Prostate gland (tissue), 2 donors: ENCODE data around the gene MS4A6A. TPM values are rescaled to one million over a fixed set of nuclear protein-coding genes. Genes with fewer than 3 reads are reported as not detected.

Source experiments
- DNase-seq: peaks from one replicate; pipeline ENCODE4 v3.0.0-alpha.2; 2019; ENCODE audit warnings: low spot score
- H3K27ac ChIP-seq, 2 donors: fragments of 200-600 bp; sonication (generic); 2 replicates each; pipeline ENCODE4 v1.5.1; 2017 to 2019
- H3K27me3 ChIP-seq: fragments of 200-600 bp; sonication (generic); replicated peaks from 2 replicates; pipeline ENCODE4 v1.5.1; 2019; ENCODE audit not compliant: insufficient read depth
- H3K36me3 ChIP-seq, 2 donors: fragments of 200-600 bp; sonication (generic); 1 replicate in 1 of 2; 2 replicates in 1 of 2; pipeline versions ENCODE4 v1.5.1 to v1.8.1; 2017 to 2019
- H3K4me1 ChIP-seq: fragments of 200-600 bp; sonication (generic); replicated peaks from 2 replicates; pipeline ENCODE4 v1.5.1; 2019
- H3K4me3 ChIP-seq, 2 donors: fragments of 200-600 bp; sonication (generic); 2 replicates each; pipeline ENCODE4 v1.5.1; 2017 to 2019
- H3K9me3 ChIP-seq: fragments of 200-600 bp; sonication (generic); 2 replicates; pipeline ENCODE4 v1.5.1; 2017
- CTCF ChIP-seq, 4 experiments: fragments of 200-600 bp in 2 of 4; fragments of 450-650 bp in 2 of 4; sonication (generic) in 2 of 4; IDR thresholded peaks; 1 replicate in 3 of 4; 2 replicates in 1 of 4; pipeline ENCODE4 v1.5.1; 2016 to 2019; ENCODE audit warnings: antibody characterized with exemption in 4 of 4, mild to moderate bottlenecking in 2 of 4, moderate library complexity in 2 of 4
- POLR2A ChIP-seq: fragments of 450-650 bp; IDR thresholded peaks from one replicate; pipeline ENCODE4 v1.6.1; 2016; ENCODE audit warnings: antibody characterized with exemption, mild to moderate bottlenecking
- POLR2AphosphoS5 ChIP-seq: sonication (generic); formaldehyde crosslinking; IDR thresholded peaks from one replicate; pipeline ENCODE4 v1.6.1; 2017; ENCODE audit warnings: antibody characterized with exemption
- WGBS: methylation state at CpG from one replicate; pipeline ENCODE4 v1.1.5; 2018; 5-methylcytosine and 5-hydroxymethylcytosine counted together
- intact Hi-C: fragments of 100-400 bp; cut with DNase I; formaldehyde crosslinking; loops from one replicate; pipeline ENCODE4 v1.14.2; 2022
- total RNA-seq, 2 donors: library from RNA; depleted of rRNA; stranded (reverse); fragments of >200 nt; gene quantifications; one replicate each; pipeline ENCODE4 v1.1.0, GENCODE V29; 2016

MS4A6A gene
- 10 to 100 TPM; 13.4 to 44.1 TPM for total RNA-seq

GRCh38 chr11:60182541-60183330 is at the start of gene MS4A6A:
TSS of gene MS4A6A (minus strand) at chr11:60183083. CDS start at chr11:60181727, 1,356 bp downstream.
- no peak for DNase-seq
- no peak within 1 kb of the TSS for H3K4me3 ChIP-seq
- H3K27ac ChIP-seq = no peak within 1 kb of the TSS
- WGBS = 63% methylated on average over 10 of the region's 10 CpGs
- intact Hi-C loops = no loop called here
- H3K36me3 ChIP-seq = no peaks in the 10 kb centered on the region
- no peak for TF ChIP-seq POLR2AphosphoS5
- no peak for TF ChIP-seq POLR2A
- no peak for TF ChIP-seq CTCF (IDR thresholded peaks at IDR 0.05)
- H3K27me3 ChIP-seq = no peaks in the 10 kb centered on the region
- no peaks in the 10 kb centered on the region for H3K9me3 ChIP-seq
- no peaks in the 10 kb centered on the region for H3K4me1 ChIP-seq

DNA sequence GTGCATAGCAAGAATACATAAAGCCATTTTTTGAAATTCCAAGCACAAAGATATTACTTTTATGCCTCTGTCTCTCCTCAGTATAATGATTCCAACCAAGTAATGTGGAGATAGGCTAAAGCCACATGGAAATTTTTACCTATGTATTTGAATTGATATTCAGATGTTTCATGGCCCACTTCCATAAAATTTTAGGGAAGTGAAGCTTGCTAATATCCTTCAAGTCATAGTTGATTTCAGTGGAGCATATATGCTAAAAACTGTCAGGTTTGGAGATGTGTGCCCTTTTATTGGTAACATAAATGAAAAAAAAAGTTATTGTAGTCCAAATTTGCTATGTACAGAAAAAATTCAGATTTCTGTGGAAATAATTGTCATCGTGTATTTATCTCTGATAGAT is 47.8 kb upstream of the MS4A6A start:
- Histone ChIP-seq H3K36me3 (no peaks in the 10 kb centered on the region), H3K27ac (no peak overlapping the region), H3K9me3 (no peaks in the 10 kb centered on the region), H3K4me1 (no peaks in the 10 kb centered on the region), H3K27me3 (no peaks in the 10 kb centered on the region), H3K4me3 (no peak overlapping the region)
- DNase-seq = no peak
- 68% methylated on average over 1 of the region's 1 CpG for WGBS
- intact Hi-C loops = no loop called here
- TF ChIP-seq POLR2AphosphoS5 (no peak), POLR2A (no peak), CTCF (IDR thresholded peaks at IDR 0.05) (no peak)

GRCh38 chr11:60222141-60222540 is 39.3 kb upstream of the MS4A6A start:
- no peak for DNase-seq
- WGBS = 72% methylated on average over 4 of the region's 4 CpGs
- H3K4me1 ChIP-seq = no peaks in the 10 kb centered on the region

DNA sequence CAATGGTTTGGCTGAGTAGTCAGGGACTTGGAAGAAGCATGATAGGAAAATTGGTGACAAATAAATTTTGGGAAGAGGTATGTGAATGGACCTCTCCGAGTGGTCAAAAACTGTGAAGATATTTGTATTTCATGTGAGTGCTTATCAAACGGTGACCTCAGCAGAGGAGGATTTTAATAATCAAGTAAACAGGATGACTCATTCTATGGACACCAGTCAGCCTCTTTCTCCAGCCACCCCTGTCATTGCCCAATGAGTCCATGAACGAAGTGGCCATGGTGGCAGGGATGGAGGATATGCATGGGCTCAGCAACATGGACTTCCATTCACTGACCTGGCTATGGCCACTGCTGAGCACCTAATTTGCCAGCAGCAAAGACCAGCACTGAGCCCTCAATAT is 38.8 kb upstream of the MS4A6A start:
- no peaks in the 10 kb centered on the region for H3K27me3 ChIP-seq
- H3K36me3 ChIP-seq = no peaks in the 10 kb centered on the region
- no peak for DNase-seq
- H3K4me1 ChIP-seq = no peaks in the 10 kb centered on the region
- intact Hi-C loops = no loop called here
- no peak for TF ChIP-seq CTCF (IDR thresholded peaks at IDR 0.05)
- TF ChIP-seq POLR2AphosphoS5 = no peak
- TF ChIP-seq POLR2A = no peak
- WGBS = 70% methylated on average over 3 of the region's 3 CpGs
- no peak overlapping the region for H3K27ac ChIP-seq
- no peak overlapping the region for H3K4me3 ChIP-seq
- no peaks in the 10 kb centered on the region for H3K9me3 ChIP-seq

More at GRCh38 chr11:60222141-60222540, 39.3 kb upstream of the MS4A6A start:
- TF ChIP-seq POLR2AphosphoS5 (no peak), POLR2A (no peak), CTCF (IDR thresholded peaks at IDR 0.05) (no peak)
- no peaks in the 10 kb centered on the region for H3K9me3 ChIP-seq
- H3K27ac ChIP-seq = no peak overlapping the region
- no peak overlapping the region for H3K4me3 ChIP-seq
- no peaks in the 10 kb centered on the region for H3K36me3 ChIP-seq
- no peaks in the 10 kb centered on the region for H3K27me3 ChIP-seq
- intact Hi-C loops = no loop called here

DNA sequence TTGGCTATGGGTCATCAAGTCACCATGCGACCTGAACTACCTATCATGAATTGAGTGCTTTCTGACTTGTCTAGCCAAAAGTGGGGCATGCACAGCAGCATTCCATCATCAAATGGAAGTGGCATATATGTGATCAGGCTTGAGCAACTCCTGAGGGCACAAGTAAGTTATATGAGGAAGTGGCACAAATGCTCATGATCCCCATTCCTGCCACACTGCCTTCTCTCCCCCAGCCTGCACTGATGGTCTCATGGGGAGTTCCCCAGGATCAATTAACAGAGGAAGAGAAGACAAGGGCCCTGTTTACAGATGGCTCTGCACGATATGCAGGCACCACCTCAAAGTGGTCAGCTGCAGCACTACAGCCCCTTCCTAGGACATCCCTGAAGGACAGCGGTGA is 38.3 kb upstream of the MS4A6A start:
- Histone ChIP-seq H3K4me3 (no peak overlapping the region), H3K27ac (no peak overlapping the region), H3K4me1 (no peaks in the 10 kb centered on the region), H3K36me3 (no peaks in the 10 kb centered on the region), H3K9me3 (no peaks in the 10 kb centered on the region), H3K27me3 (no peaks in the 10 kb centered on the region)
- WGBS = 84% methylated on average over 3 of the region's 3 CpGs
- intact Hi-C loops = no loop called here
- no peak for DNase-seq
- TF ChIP-seq POLR2A (no peak), CTCF (IDR thresholded peaks at IDR 0.05) (no peak)
